Measurements from ENCODE around the gene MICALL1.
A peak's percentile ranks its signal among the peaks of the same experiment; 100 is the strongest.
"Not testable (repeated sequence)": the region's sequence is repeated elsewhere in the genome, so short reads cannot be mapped to it uniquely, and the experiment has no call there.

MICALL1 gene

DNA sequence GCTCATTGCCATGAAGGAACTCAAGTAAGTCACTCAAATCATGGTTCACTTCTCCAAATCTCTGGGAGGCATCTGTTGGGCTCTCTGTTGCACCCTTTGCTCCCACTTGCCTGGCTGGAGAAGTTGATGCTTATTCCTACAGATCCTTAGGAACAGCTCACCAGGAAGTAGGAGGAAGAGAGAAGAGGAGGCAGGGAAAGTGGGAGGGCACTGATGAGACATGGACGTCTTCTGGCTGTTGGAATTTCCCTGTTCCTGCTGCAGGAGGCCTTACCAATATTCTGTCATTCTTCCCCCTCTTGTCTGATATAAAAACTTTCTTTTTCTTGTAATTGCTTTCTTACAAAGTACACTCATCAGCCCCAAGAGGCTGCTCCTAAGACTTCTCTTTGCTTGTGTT, 61.0 kb downstream of the MICALL1 start:
- DNase-seq: no peak

GRCh38 chr22:37967637-37968451, 61.7 kb downstream of the MICALL1 start:
- DNase-seq: peak; percentile 18

DNA sequence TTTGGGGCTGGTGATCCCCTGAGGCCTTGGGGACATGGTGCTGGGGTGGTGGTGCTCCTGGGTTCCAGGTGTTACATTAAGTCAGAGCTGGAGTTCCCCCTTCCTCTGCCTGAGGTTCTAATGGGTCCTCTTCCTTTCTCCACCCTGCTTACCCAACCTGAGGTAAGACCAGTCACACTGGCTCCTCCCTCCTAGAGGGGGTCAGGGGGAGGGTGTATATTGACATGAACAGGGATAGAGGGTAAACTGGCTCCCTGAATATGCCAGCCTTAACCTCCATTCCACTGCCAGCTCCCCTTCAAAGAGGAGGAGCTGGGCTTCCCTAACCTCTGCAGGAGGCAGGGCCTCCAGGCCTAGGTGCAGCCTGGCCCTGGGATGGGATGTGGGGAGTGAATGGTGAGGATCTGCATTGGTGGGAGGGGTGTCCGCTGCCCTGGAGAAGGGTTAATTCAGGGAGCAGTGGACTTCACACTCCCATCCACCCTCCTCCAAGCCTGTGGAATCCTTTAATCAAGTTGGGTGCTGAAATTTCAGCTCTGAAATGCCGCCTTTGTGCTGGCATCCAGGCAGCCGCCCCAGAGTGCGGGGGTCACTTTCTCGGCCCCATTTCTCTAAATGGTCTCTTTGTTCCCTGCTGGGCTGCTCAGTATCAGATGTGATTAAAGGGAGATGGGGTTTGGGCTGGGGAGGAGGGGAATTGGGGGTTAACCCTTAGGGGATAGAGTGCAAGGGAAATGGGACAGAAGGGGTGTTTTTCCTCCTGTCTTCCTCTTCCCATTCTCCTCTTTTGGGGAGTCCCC, 62.6 kb downstream of the MICALL1 start:
- no peak for DNase-seq

- no peak for DNase-seq
Measured at GRCh38 chr22:37970864-37971263, 64.8 kb downstream of the MICALL1 start.

- DNase-seq: peak; percentile 52
Measured at GRCh38 chr22:37971475-37972434, 65.7 kb downstream of the MICALL1 start.

- no peak for DNase-seq
Measured at GRCh38 chr22:37972527-37972926, 66.4 kb downstream of the MICALL1 start.

DNA sequence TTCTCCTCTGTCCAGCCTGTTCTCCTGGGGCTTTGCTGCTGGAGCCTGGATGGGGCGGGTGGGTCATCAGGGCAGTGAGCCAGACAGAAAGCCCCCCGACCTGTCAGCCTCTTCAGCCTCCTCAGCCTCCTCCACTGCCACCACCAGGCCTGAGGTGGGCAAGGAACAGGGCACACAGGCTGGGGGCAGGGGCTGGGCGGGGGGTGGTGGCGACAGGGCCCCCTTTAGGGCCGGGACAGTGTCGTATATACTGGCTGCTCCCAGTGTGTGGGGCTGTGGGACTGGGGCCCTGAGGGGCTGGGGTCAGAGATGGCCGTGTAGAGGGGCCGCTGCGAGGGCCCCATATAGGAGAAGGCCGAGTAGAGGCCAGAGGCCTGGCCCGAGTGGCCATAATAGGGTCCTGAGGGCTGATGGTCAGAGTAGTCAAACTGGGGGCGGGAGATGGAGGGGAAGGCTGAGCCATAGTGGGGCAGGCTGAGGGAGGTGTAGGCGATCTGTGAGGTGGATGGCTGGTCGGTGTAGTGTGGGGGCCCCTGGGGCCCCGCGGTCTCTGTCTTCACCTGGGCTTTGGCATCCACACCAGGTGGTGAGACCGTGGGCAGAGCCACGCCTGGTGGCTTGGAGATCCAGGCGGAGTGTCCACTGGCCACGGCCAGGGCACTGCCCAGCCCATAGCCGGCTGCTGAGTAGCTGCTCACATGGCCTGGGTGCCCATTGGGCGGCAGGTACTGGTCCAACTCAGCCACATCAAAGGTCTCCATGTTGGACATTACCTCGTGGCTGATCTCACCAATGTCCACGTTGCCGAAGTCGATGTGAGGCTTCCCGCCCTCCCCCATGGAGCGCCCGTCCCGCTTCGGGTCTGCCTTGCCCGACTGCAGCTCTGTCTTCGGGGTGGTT, 67.4 kb downstream of the MICALL1 start:
- DNase-seq: no peak

GRCh38 chr22:37975153-37975552, 69.1 kb downstream of the MICALL1 start:
- no peak for DNase-seq

- not testable (repeated sequence) for DNase-seq
Measured at GRCh38 chr22:37976022-37976421, 69.9 kb downstream of the MICALL1 start.

DNA sequence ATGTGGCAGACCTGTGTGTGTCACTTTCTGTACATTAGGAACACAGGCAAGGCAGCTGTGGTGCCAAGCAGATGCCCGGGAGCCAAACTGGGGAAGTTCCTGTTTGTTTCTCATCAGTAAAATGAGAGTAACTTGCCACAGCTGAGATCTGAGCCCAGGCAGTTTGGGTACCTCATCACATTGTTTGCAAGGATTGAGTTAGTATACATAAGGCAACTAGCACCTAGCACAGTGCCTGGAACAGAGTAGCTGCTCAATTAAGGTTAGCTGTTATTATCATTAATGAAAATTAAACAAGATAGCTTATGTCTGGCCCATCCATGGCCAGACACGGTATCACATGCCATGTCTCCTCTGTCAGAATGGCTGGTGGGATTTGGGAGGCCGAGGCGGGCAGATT, 70.5 kb downstream of the MICALL1 start:
- DNase-seq: no peak

DNA sequence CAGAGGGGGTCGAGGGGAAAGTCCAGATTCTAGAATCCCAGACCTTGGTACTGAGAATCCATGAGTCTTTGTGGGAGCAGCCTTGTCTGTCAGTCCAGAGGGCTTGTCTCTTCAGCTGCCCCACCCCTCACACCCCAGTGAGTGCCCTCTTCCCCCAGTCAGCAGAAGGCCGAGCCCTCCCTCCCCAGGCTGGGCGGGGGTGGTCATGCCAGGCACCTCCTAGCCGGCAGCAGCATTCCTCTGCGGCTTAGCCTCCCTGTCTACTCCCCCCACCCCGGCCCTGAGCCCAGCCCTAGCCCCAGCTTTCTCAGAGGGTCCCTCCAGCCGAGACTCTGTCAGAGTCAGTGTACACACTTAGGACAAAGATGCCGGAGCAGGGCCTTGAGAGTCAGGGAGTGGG, 73.7 kb downstream of the MICALL1 start:
- DNase-seq: no peak

- DNase-seq: no peak
Measured at GRCh38 chr22:37981282-37982011, 75.3 kb downstream of the MICALL1 start.

DNA sequence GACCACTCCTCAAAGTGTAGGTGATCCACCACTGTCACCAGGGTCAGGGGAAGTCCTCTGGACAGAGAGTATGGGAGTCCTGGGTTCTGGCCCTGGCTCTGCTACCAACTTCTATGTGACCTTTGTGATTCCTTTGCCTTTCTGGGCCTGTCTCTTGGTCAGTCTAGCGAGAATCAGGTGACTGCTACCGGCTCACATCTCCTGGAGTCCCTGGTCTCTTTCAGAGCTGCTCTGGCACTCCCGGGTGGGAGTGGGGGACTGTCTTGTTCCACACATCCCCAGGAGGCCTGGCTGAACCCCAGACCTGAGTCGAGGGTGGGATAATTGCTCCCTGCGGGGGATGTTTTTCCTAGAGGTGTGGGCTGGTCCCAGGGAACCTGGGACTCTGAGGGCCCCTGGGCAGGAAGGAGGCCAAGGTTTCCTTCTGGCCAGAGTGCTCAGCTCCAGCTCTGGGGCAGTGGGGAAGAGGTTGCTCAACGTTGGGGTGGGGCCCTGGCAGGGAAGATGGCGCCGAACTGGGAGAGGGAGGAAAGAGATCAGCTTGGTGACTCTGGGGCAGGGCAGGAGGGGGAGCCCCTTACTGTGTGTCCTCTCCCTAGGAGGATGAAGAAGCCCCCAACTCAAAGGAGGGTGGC, 76.2 kb downstream of the MICALL1 start:
- DNase-seq: no peak

GRCh38 chr22:37982938-37983859, 77.1 kb downstream of the MICALL1 start:
- no peak for DNase-seq

GRCh38 chr22:37983860-37984791, 78.0 kb downstream of the MICALL1 start, which contains the start of gene SOX10:
Gene SOX10, minus strand, starts transcription at chr22:37984555. Its CDS starts 771 bp downstream, at chr22:37983784.
- no peak for DNase-seq

DNA sequence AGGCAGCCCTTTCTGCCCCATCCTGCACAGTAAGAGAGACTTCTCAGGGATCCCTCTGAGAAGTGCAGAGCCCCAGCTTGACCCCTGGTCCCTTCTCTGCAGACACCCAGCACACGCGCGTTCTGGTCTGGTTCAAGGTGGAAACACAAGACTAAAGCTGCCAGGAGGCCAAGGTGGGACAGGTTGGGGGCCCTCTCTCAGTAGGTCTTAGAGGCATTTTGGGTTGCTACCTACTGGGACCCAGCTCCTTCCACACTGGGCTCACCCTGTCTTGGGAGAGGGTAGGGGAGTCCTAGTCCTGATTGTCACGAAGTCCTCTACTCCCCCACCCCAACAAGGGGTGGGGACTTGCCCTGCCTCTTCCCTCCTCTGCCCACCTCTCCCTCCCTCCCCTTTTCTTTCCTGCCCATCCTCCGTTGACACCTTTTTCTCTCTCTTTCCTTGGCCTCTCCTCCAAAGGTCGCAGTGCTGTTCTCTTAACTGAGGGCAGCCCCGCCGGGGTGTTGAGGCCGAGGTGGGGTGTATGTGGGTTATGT, 79.0 kb downstream of the MICALL1 start:
- DNase-seq: no peak

GRCh38 chr22:37985751-37986281, 79.7 kb downstream of the MICALL1 start:
- DNase-seq: no peak

DNA sequence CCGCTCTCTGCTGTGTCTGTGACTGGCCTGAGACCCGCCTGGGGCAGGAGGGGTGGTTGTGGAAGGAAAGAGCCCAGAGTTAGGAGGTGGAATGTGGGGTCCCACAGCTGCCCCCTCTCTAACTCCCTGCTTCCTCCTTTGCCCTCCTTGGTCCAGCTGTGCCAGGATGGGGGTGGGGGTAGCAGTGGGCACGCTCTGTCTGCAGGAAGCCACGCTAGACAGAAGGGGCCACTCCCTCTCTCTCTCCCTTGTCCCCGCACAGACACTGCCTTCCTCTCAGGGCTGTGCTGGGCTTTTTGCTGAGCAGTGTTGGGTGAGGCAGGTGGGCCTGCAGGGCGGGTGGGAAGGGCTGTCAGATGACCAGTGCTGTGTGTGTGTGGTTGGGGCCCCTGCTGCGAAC, 80.3 kb downstream of the MICALL1 start:
- no peak for DNase-seq

Measured in NCI-H146 (cell line).